Right renal pelvis (tissue), 4 donors: ENCODE measurements around the gene PPP2R5C. TPM values are rescaled to one million over a fixed set of nuclear protein-coding genes. Genes with fewer than 3 reads are reported as not detected.

Experiments
- DNase-seq, 4 donors: peaks; one replicate each; pipeline ENCODE4 v3.0.0-alpha.2; 2013; ENCODE audit warnings: low read depth in 4 of 4, low spot score in 3 of 4, missing footprints in 1 of 4
- polyA plus RNA-seq, 4 donors: library from polyadenylated mRNA; unstranded; fragments of 120-200 nt; gene quantifications; one replicate each; pipeline ENCODE4 v1.2.1, GENCODE V29; 2013; ENCODE audit not compliant: insufficient read length in 4 of 4

PPP2R5C gene
- polyA plus RNA-seq, 4 donors = 99.3 to 119 (median 117) TPM

DNA sequence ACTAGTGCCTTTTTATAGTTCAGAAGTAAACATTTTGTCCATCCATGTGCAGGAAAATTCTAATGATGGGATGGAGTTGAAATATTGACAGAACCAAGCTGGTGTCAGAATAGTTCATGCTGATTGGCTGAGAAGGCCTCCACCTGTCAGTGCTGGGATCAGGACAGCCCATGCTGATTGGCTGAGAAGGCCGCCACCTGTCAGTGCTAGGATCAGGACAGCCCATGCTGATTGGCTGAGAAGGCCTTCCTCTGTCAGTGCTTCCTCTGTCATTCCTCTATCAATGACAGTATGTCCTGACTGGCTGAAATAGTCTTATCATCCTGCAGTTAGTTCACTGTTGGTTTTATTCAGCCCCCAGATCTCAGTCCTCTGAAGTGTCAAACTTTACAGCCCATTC is 95.7 kb downstream of the PPP2R5C start:
- DNase-seq = no peak

- DNase-seq = no peak
Measured at GRCh38 chr14:101858791-101859537, 97.5 kb downstream of the PPP2R5C start.

DNA sequence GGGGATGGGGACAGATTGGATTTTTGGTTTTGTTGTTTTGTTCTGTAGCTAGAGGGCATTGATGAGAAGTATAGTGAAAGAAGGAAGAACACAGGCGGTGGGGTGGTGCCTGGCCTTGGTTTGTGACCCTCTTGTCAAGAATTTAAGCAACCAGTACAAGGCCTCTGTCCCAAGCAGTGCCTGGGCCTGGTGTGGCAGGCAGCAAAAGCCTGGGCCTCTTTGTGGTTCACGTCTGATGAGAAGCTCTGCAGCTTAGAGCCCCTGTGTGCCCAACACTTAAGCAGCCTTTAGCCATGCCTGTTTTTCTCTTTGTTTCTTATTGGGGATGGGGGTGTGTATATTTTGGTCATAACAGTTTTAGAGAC is 98.0 kb downstream of the PPP2R5C start:
- no peak for DNase-seq

DNA sequence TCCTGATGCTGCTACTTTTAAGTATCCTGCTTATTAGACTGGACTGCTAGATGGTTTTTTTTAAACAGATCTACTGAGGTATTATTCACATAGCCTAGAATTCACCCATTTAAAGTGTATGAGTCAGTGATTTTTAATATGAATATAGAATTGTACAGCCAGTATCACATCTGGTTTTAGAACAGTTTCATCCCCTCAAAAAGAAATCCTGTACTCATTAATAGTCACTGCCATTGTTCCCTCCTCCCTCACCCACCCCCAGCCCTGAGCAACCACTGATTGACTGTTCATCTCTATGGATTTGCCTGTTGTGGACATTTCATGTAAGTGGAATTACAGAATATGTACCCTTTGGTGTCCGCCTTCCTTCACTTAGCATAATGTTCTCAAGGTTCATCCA is 98.4 kb downstream of the PPP2R5C start:
- DNase-seq = no peak

DNA sequence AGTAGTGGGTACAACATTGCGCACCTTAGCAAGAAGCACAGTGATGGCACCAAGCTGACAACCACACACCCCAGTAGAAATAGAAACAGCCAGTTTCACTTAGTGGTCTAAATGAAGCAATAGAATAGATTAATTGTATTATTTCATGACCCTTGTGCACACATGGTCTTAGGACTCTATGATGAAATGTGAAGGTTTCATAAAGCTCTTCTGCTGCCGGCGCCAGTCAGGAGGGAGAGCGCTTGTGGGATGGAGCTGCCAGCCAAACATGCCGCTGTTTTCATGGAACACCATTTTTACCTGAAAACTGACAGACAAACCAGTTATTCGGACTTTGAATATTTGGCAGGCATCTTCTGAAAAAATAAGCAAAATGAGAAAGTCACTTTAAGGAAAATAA is 100.0 kb downstream of the PPP2R5C start:
- no peak for DNase-seq

GRCh38 chr14:101862177-101862576 is 100.7 kb downstream of the PPP2R5C start:
- DNase-seq = no peak

- no peak for DNase-seq
Measured at GRCh38 chr14:101862711-101863110, 101.2 kb downstream of the PPP2R5C start.

DNA sequence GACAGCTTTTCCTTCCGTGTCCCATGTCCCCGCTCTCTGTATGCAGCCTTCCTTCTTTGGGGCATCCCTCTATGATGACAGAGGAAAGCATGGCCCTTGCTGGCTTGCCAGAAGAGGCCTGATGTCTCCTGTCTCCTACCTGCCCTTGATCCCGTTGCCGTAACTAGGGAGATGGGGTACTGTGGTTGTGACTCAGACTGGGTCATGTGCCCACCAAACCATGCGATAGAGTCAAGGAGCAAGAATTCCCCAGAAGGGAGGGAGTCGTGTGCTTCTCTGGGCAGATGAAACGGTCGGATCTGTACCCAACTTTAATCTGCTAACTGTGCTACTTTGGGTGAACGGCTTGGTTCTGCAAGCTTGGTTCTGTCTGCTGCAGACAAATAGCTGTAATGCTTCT is 103.8 kb downstream of the PPP2R5C start:
- DNase-seq = no peak

- DNase-seq = no peak
Measured at GRCh38 chr14:101867854-101868253, 106.3 kb downstream of the PPP2R5C start.

GRCh38 chr14:101869217-101869616 is 107.7 kb downstream of the PPP2R5C start:
- DNase-seq = no peak

- DNase-seq = no peak
Measured at GRCh38 chr14:101870273-101870939, 108.9 kb downstream of the PPP2R5C start.

GRCh38 chr14:101872346-101872745 is 110.8 kb downstream of the PPP2R5C start:
- DNase-seq = no peak

- DNase-seq = no peak
Measured at GRCh38 chr14:101873076-101873825, 111.7 kb downstream of the PPP2R5C start.

DNA sequence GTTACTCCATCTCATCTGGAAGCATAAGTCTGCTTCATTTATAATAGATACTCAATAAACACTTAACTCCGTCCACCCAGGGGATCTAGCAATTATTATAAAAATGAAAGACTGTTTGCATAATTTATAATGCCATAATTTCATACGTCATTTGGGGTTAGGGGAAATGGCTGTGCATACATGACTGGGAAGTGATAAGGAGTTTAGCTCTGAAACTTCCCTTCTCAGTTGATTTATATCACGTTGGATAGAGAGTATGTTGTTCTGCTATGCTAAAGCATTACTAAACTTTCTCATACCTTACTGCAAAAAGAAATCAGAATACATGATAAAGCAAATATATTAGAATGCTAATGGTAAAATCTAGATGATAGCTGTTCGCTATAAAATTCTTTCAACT is 112.5 kb downstream of the PPP2R5C start:
- DNase-seq = no peak

GRCh38 chr14:101875041-101875726 is 113.7 kb downstream of the PPP2R5C start:
- DNase-seq = no peak

DNA sequence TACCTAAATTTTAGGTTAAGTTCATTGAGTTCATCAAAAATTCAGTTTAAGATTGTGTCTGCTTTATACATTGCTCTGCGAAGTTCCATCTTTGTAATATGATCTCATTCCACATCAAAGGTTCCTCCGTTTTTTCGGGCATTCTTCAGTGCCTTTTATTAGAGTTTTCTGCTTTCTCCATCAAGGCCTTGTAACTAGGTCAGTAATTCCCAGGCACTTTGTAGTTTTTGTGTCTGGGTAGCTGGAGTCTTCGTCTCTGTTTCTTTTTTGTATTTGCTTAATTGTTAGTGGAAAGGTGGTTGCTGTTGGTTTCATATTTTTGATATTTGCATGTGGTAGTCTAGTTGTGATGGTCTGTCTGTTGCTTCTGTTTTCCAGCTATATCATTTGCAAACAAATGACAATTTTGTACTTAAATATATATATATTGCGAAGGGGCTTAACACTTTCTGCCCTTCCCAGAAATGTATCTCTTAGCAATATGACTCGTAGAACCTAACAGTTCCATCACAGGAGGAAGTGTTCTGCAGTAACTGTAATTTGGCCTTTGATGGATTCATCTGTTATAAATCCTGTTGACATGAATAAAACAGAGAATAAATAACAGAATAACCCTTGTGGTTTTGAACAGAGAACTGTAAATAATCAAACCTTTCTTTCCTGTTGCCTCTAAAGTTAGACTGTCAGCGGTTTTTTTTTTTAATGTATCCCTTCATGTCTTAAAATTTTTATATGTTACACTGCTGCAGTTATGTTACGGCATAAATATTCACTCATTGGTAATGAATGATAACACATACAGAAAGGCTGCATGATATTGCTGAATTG is 114.4 kb downstream of the PPP2R5C start:
- DNase-seq = peak in 2 of 4 donors; percentile 18 to 22

DNA sequence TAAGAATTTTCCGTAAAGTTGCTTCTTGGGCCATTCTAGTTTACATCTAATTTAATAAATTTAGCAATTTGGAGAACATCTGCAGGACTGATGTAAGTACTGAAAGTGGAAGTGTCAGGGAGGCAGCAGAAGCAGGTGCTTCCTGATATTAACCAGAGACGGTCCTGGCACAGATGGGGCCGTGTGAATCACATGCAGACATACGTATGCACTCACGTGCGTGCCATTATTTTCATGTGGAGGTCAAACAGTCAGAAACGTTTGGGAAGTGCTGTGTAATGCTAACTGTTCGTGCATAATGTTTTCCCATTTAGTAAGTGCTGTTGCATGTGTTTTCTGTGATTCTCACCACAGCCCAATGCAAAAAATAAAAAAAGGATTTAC is 115.0 kb downstream of the PPP2R5C start:
- DNase-seq = no peak

DNA sequence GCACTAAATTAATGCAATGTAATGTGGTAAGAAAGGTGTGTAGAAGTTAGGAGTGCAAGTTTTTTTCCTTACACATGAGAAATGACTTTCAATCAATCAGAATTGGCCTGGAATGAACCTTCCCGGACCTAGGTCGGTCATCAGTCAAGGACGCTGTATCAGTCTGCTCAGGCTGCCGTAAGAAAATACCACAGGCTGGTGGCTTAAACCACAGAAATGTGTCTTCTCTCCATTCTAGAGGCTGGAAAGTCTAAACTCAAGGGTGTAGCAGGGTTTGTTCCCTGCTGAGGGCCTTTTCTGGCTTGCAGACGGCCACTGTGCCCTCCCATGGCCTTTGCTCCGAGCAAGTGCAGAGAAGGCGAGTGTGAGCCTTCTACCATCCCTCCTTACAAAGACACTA is 116.3 kb downstream of the PPP2R5C start:
- DNase-seq = no peak

GRCh38 chr14:101878211-101878821 is 116.8 kb downstream of the PPP2R5C start:
- no peak for DNase-seq
